OCI-LY7 (cell line): ENCODE data around the gene NFATC2.

ENCODE experiments used
- EZH2phosphoT487 ChIP-seq: fragments of 200-600 bp; sonication (generic); IDR thresholded peaks from 2 replicates; pipeline ENCODE4 v1.6.1; 2018; ENCODE audit warnings: low read depth, borderline replicate concordance, mild to moderate bottlenecking, mixed run types, antibody characterized with exemption, low read length, moderate library complexity, mixed read lengths
- TF ChIP-seq, protein P1 (sequence below): fragments of 200-600 bp; sonication (generic); conservative IDR thresholded peaks from 2 replicates; pipeline ENCODE4 v1.5.1; 2014; ENCODE audit warnings: mild to moderate bottlenecking, antibody characterized with exemption, low read length, moderate library complexity, mixed read lengths

DNA sequence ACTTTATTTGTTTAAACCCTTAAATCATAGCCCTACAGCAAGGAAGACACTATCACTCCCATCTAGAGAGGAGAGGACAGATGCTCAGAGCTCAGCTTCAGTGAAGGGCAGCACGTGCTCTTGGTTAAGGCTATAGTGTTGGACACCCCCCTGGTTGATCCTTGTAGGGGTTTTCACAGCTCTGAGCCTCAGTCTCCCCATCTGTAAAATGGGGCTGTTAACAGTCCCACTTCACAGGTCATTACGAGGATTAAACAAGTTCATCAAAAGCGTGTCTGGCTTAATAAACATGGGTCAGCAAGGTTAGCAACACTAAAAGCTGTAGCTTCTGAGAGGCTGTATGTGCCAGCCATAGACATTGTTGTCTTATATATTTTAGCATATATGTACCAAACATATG, 82.4 kb downstream of the NFATC2 start:
- TF ChIP-seq, protein P1, sequence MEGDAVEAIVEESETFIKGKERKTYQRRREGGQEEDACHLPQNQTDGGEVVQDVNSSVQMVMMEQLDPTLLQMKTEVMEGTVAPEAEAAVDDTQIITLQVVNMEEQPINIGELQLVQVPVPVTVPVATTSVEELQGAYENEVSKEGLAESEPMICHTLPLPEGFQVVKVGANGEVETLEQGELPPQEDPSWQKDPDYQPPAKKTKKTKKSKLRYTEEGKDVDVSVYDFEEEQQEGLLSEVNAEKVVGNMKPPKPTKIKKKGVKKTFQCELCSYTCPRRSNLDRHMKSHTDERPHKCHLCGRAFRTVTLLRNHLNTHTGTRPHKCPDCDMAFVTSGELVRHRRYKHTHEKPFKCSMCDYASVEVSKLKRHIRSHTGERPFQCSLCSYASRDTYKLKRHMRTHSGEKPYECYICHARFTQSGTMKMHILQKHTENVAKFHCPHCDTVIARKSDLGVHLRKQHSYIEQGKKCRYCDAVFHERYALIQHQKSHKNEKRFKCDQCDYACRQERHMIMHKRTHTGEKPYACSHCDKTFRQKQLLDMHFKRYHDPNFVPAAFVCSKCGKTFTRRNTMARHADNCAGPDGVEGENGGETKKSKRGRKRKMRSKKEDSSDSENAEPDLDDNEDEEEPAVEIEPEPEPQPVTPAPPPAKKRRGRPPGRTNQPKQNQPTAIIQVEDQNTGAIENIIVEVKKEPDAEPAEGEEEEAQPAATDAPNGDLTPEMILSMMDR: no peak
- TF ChIP-seq EZH2phosphoT487: no peak
